Measurements from ENCODE around the gene RBM23. TPM values are rescaled to one million over a fixed set of nuclear protein-coding genes. Genes with fewer than 3 reads are reported as not detected.

The RBM23 gene
- total RNA-seq, 1 donor from 2014 or later, result 110 TPM

GRCh38 chr14:22844221-22845102 is 74.5 kb downstream of the RBM23 start:
- H3K36me3 Mint-ChIP-seq (ENCODE audit: low read depth), result peaks cover 4% of the 10 kb centered on the region
- H3K27ac Mint-ChIP-seq (ENCODE audit: unreplicated experiment), result no peak overlapping the region
- TF ChIP-seq CTCF (conservative IDR thresholded peaks at IDR 0.05), result no peak

More at GRCh38 chr14:22844221-22845102, 74.5 kb downstream of the RBM23 start:
- H3K27me3 Mint-ChIP-seq (ENCODE audit: low read depth), result no peaks in the 10 kb centered on the region
- H3K4me3 Mint-ChIP-seq, result no peak overlapping the region
- H3K9me3 Mint-ChIP-seq, result no peaks in the 10 kb centered on the region
- H3K4me1 Mint-ChIP-seq, result peaks cover 25% of the 10 kb centered on the region
- no peak for DNase-seq (ENCODE audit: low read depth, low spot score)

Other genes with a start within 250 kb of the RBM23 start
- 121 and 125 TPM in 2 replicates for gene OXA1L, start 152.5 kb downstream of the RBM23 start, total RNA-seq
- gene SLC7A7, start 103.7 kb downstream of the RBM23 start, total RNA-seq, result 0.54 and 0.64 TPM in 2 replicates
- 117 and 137 TPM in 2 replicates for gene MRPL52, start 89.3 kb downstream of the RBM23 start, total RNA-seq
- 63.2 and 68.6 TPM in 2 replicates for gene MMP14, start 82.6 kb downstream of the RBM23 start, total RNA-seq
- 14.3 and 16.3 TPM in 2 replicates for gene LRP10, start 47.4 kb downstream of the RBM23 start, total RNA-seq
- gene REM2, start 35.9 kb downstream of the RBM23 start, total RNA-seq, result 3.0 and 3.6 TPM in 2 replicates
- gene PRMT5, start 10.2 kb upstream of the RBM23 start, total RNA-seq, result 134 and 136 TPM in 2 replicates
- gene HAUS4, start 37.9 kb upstream of the RBM23 start, total RNA-seq, result 58.7 and 62.7 TPM in 2 replicates
- gene AJUBA, start 63.4 kb upstream of the RBM23 start, total RNA-seq, result 32.8 and 33.1 TPM in 2 replicates
- 11.5 and 13.6 TPM in 2 replicates for gene C14orf93, start 91.0 kb upstream of the RBM23 start, total RNA-seq
- 199 and 215 TPM in 2 replicates for gene PSMB5, start 115.8 kb upstream of the RBM23 start, total RNA-seq
- gene PSMB11, start 123.1 kb upstream of the RBM23 start, total RNA-seq, result not detected in 2 replicates
- 33.7 and 37.2 TPM in 2 replicates for gene CDH24, start 138.4 kb upstream of the RBM23 start, total RNA-seq
- gene ACIN1, start 176.0 kb upstream of the RBM23 start, total RNA-seq, result 350 and 352 TPM in 2 replicates
- gene C14orf119, start 176.4 kb upstream of the RBM23 start, total RNA-seq, result 46.1 and 48.6 TPM in 2 replicates
- not detected in 2 replicates for gene CIROP, start 185.8 kb upstream of the RBM23 start, total RNA-seq
- not detected in 2 replicates for gene CEBPE, start 200.1 kb upstream of the RBM23 start, total RNA-seq

All from neural crest cell (in vitro differentiated cells).